ENCODE data around the gene MXD4. TPM values are rescaled to one million over a fixed set of nuclear protein-coding genes. Genes with fewer than 3 reads are reported as not detected.

MXD4 gene
- total and polyA plus RNA-seq, 9 of the 15 experiments (the other 6 are each of a cell fraction or from before 2014, with no cell fraction given): 0.06 to 13.5 (median 5.9) TPM

- ATAC-seq (no peak), FAIRE-seq (no peak), DNase-seq (ENCODE audit: extremely low read depth in 1 of 4, low spot score in 3 of 4) (no peak)
- CTCF ChIA-PET (ENCODE audit: low intra/inter-chr PET ratio): no interaction called here
- POLR2A ChIA-PET: interaction anchor here (0.6 to 1.0 kb wide), 2 partner anchors 10 to 279 kb away, joined by 3 to 4 read pairs; partner anchors contain the start of gene MXD4
- peaks cover 12% of the 10 kb centered on the region; the same call in 1 of the 3 replicates for H3K36me3 ChIP-seq (ENCODE audit: control insufficient read depth, insufficient read depth, low read length)
- no peak overlapping the region for H3K4me2 ChIP-seq (ENCODE audit: insufficient read depth, low read length)
- intact Hi-C loops (cut with micrococcal nuclease) (no loop called here), in situ Hi-C loops (cut with MboI) (no loop called here)
- H3K9ac ChIP-seq (ENCODE audit: insufficient read depth in 1 of 2, low read depth in 2 of 2, low read length in 2 of 2): peak overlapping the region in 1 of 2 experiments; percentile 50; a peak in 2 of 4 replicates
- no peaks in the 10 kb centered on the region for H3K27me3 ChIP-seq (ENCODE audit: control insufficient read depth in 2 of 2, insufficient read depth in 2 of 2, low read length in 2 of 2)
- H2AFZ ChIP-seq (ENCODE audit: low read depth, low read length): no peak overlapping the region
- H4K20me1 ChIP-seq (replicated peaks; ENCODE audit: control insufficient read depth, insufficient read depth, low read length): no peaks in the 10 kb centered on the region
- 83% methylated on average over 19 of the region's 25 CpGs for WGBS (ENCODE audit: insufficient coverage, low coverage, missing lambda C conversion rate)
- TF ChIP-seq RUNX1 (IDR thresholded peaks at IDR 0.05; ENCODE audit: low read depth) (no peak), SIX5 (IDR thresholded peaks at IDR 0.05; ENCODE audit: borderline replicate concordance in 1 of 2, insufficient read depth in 1 of 2, low read depth in 1 of 2, low read length in 2 of 2) (no peak), HIVEP1 (CRISPR knock-in tag; IDR thresholded peaks at IDR 0.05) (no peak), RBBP5 (IDR thresholded peaks at IDR 0.05; ENCODE audit: borderline replicate concordance, insufficient read depth, low read length, poor library complexity, severe bottlenecking) (no peak), RBM25 (IDR thresholded peaks at IDR 0.05; ENCODE audit: low read depth, low read length, severe bottlenecking) (no peak), ZNF146 (CRISPR knock-in tag; IDR thresholded peaks at IDR 0.05; ENCODE audit: unreplicated experiment) (no peak), ETS2 (tag; IDR thresholded peaks at IDR 0.05; ENCODE audit: borderline replicate concordance, poor library complexity, severe bottlenecking) (no peak), HDAC1 (IDR thresholded peaks at IDR 0.05) (no peak), L3MBTL2 (IDR thresholded peaks at IDR 0.05) (no peak), TAL1 (IDR thresholded peaks at IDR 0.05) (no peak), EGR1 (conservative IDR thresholded peaks at IDR 0.05) (peak; percentile 18; the same call in 1 of the 2 replicates), BACH1 (tag; IDR thresholded peaks at IDR 0.05) (no peak), HMG20A (CRISPR knock-in tag; conservative IDR thresholded peaks at IDR 0.05) (no peak)
- TF ChIP-seq, protein P1, sequence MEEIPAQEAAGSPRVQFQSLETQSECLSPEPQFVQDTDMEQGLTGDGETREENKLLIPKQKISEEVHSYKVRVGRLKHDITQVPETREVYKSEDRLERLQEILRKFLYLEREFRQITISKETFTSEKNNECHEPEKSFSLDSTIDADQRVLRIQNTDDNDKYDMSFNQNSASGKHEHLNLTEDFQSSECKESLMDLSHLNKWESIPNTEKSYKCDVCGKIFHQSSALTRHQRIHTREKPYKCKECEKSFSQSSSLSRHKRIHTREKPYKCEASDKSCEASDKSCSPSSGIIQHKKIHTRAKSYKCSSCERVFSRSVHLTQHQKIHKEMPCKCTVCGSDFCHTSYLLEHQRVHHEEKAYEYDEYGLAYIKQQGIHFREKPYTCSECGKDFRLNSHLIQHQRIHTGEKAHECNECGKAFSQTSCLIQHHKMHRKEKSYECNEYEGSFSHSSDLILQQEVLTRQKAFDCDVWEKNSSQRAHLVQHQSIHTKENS (CRISPR knock-in tag; IDR thresholded peaks at IDR 0.05): no peak
- TF ChIP-seq, protein P2, sequence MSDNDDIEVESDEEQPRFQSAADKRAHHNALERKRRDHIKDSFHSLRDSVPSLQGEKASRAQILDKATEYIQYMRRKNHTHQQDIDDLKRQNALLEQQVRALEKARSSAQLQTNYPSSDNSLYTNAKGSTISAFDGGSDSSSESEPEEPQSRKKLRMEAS (CRISPR knock-in tag; IDR thresholded peaks at IDR 0.05): peak; percentile 39; the same call in 1 of the 2 replicates
- no peak overlapping the region; the same call in 2 of the 3 replicates for H3K27ac ChIP-seq (ENCODE audit: extremely low read depth, low read depth, low read length)
- BruUV-seq (replicated peaks): no TSS peak
- no peaks in the 10 kb centered on the region for H3K79me2 ChIP-seq (ENCODE audit: control insufficient read depth, insufficient read depth, low read length)
- H3K9me3 ChIP-seq (replicated peaks; ENCODE audit: control insufficient read depth, insufficient read depth, low read depth, low read length): no peaks in the 10 kb centered on the region
- no peak overlapping the region for H3K4me3 ChIP-seq
- H3K9me1 ChIP-seq (ENCODE audit: control insufficient read depth, insufficient read depth, low read length): no peaks in the 10 kb centered on the region
- peaks cover 11 to 83% of the 10 kb centered on the region in 2 experiments for H3K4me1 ChIP-seq (replicated peaks in 1 of 2; ENCODE audit: control insufficient read depth in 2 of 2, insufficient read depth in 2 of 2, low read length in 2 of 2)
Observed at GRCh38 chr4:2272026-2272827, 10.3 kb upstream of the MXD4 start.

Data from K562 (cell line).